ENCODE data around the gene FAM163B.

The FAM163B gene

DNA sequence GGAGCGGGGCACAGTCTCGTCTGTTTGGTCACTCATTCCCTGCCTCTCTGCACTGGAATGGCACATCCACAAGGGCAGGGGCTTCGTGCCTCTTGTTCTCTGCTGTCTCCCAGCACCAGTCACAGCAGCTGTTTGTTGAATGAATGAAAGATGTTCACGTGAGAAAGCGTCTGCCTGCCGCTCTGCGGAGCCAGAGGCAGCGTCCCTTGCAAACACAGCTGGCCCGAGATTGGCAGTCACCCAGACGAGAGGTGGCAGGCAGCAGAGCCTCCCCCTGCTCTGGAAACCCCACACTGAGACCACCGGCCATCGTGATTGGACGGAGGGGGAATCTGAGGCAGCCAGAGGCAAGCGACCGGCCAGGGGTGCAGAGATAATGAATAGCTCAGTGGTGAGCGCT is 6.0 kb upstream of the FAM163B start:
- DNase-seq = no peak

DNA sequence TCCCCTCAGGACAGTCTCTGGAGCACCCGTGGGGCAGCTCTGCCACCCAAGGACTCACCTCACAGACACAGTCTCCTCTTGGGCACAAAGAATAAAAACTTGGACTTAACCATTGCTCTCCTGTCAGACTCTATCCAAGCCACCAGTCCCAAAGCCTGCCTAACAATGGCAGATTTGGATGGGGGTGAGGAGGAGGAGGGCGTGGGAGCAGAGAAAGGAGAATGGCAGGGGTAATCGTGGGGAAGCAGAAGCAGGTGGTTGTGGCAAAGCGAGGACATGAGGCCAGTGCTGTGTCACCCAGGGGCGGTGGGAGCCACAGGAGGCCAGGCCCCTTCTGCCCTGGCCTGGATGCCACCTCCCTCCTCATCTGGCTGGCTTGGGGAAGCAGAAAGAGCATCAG is 5.5 kb upstream of the FAM163B start:
- DNase-seq = no peak

DNA sequence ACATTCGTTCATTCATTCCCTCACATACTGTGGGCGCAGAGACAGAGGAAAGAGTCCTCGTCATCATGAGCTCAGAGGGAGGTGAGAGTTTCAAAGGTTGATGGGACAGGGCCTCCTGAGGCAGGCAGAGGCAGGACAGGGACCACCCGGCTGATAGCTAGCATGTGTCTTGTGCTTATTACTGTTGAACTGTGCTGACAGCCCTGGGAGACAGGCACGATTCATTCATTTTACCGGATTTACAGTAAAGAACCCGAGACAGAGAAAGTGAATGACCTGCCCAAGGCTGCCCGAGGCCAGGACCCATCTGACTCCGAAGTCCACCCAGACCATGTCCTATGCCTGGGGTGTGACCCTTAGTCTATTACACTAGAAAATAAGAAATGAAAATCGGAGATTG is 4.9 kb upstream of the FAM163B start:
- no peak for DNase-seq

DNA sequence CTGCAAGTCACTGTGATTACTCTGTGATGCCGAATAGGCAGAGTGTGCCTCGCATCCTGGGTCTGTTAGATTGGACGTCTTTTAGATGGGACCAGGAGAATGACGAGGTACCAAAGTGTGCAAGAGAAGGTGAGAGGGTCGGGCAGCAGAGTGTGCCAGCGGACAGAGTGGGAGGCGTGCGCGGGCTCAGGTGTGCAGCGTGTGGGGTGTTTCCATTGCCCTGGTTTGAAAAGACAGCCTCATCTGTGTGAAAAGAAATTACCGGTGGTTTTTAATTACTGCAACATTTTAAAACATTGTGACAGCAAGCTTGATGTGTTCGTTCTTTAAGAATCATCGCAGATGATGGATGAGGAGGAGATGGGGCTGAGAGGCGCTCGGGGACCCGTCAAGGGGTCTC is 4.2 kb upstream of the FAM163B start:
- no peak for DNase-seq

DNA sequence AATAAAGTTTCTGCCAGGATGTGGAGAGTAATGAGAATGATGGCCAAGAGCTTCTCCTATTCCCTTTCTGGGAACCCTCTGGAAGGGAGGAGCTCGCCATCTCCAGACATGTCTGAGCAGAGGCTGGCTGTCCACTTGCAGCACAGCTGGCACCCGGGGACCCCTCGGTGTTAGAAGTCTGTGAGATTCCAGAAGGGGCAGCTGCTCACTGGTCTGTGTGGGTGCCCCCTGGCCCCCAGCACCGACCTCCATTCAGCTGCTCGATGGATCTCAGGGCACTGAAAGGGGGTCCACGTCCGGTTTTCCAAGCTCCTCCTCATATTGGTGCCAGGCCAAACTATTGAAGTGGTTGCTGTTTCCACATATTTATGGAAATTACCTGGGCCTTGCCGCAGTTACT is 3.6 kb upstream of the FAM163B start:
- no peak for DNase-seq

DNA sequence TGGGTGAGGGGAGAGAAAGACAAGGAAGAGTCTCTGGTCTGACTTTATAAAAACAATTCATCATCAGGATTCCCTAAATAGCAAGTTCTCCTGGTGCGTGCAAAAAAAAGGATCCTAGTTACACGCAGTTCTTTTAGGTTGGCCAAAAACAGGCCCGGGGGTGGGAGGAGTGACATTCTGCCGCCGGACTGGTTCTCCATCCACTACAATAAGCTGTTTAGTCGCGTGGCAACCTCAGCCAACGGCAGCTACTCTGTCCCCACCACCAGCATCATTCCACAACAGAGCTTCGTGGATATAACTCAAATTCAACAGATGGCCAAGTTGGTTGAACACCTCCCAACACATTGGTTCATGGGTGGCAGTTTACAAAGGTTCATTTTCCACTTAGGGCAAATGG is 2.9 kb upstream of the FAM163B start:
- no peak for DNase-seq

DNA sequence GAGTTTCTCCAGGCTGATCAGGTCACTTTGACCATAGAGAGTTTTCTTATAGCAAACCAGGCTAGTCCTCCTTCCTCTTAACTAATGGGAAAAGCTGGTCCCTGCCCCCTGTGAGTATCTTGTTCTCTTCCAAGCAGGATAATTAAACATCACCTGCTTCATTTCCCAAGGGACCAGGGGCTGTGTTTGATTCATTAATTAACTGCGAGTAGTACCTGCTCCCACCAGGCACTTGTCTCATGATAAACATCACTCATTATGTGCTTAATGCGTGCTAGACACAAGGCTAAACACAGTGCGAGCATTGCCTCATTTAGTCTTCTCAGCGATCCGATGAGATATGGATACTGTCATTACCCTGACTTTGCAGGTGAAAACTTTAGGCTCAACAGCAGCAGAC is 1.7 kb upstream of the FAM163B start:
- DNase-seq = no peak

DNA sequence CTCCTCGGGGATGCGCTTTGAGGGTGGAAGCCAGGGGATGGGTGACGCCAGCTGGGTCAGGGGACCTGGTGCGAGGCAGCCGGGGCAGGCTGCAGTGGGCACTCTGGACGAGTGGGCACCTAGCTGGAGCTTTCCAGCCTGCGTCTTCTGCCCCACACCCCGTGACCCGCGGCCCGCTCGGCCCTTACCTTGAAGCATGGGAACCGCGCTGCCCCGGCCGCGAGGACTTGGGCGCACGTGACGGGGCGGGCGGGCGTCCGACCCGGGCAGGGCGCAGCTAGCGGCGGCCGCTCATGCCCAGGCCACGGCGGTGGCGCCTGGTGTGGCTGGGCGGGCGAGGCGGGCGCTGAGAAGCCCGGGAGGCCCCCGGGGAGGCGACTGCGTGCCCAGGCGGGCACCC is 300 bp downstream of the FAM163B start:
- DNase-seq = no peak

DNA sequence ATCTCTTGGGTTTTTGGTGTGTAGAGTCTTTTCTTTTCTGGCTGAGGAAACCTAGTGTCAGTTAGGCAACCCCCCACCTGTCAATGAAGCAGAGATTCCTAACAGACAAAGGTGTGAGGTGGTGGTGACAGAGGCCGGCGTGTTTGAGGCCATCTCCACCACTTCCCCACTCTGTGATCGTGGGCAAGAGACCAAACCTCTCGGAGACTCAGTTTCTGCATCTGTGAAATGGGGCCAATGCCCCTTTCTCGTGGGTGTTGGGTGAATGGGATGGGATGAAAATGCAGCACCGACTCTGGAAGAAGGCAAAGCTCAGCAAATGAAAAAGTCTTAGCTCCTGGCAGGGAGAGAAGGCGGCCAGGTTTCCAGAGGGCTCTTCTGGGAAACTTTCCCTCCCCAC is 807 bp downstream of the FAM163B start:
- no peak for DNase-seq

DNA sequence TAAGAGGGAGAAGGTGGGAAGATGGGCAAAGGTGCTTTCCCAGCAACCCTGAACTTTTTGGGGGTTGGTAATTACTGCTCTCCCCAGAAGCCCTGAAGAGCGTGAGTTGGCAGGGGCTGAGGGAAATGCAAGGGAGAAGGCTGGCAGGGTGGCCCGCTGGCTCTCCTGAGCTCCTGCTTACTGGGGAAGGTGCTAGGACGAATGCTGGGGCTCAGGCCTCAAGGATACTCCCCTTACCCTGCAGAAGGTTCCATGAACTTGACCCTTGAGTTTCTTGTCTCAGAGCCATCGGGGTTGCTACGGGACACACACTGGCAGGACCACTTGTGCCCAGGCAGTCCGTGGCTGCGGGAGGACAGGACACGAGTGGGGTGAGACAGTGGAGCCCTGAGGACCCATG is 1.2 kb downstream of the FAM163B start:
- DNase-seq = no peak

DNA sequence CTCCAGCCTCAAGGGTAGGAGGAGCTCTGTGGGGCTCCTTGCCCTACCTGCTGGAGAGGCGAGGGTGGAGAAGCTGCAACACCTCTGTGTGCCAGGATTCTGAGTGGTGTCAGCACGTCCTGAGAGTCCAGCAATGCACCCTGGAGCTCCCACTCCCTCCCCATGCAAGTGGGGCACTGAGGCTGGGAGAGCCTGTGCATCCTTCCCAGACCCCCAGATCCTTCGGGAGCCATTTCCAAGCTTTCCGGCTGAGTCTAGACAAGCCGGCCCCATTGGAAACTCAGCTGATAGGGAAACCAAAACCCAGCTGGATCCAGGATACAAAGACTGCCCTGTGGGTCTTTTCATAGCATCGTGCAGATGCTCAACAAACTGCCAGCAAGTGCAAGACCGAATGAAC is 1.8 kb downstream of the FAM163B start:
- DNase-seq = no peak

DNA sequence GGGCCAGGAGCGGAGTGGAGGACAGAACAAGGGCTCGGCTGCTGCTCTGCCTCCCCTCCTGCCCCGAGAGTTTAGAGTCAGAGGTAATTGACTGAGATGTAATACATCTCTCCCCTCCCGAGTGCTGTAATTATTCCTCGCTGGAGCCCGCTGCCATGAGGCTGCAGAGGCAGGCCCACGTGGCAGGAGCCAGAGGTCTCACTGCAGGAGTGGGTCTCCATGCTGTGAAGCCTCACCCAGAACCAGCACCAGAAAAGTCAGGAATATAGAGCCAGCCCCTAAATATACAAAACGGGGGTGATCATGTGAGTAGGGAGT is 2.5 kb downstream of the FAM163B start:
- no peak for DNase-seq

DNA sequence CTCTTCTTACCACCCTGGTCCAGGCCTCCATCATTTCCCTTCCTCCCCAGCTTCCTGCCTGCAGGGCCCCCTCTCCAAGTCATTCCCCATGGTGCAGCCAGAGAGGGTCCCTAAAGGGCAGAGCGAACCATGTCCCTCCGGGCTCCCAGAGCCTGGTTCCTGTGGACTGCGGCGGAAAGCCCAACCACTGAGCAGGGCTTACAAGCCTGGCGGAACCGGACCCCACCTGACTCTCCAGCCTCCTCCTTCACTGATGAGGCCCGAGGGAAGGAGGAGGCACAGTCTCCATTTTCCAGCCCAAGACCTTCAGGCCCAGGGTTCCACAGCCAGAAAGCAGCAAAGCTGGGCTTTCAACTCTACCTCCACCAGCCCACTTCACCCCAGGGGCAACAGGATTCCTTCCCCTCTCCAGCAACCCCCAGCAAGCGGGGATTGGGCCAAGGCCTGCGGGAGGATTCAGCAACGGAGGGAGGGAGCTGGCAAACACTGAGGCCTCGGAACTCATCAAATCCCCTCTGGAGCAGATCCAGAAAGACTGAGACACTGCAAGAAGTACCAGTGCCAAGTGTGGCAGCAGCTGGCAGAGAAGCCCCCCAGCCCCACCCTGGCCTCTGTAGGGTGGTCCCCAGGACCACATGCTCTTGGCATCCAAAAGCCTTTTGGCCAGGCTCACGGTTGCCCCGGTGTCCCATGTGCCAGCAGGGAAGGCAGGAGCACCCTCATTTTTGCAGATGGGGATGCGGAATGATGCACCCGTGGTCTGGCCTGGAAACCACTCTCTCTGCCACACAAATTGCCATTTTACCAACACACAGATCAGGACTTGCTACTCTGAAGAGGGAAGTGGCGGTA is 3.1 kb downstream of the FAM163B start:
- DNase-seq = no peak

DNA sequence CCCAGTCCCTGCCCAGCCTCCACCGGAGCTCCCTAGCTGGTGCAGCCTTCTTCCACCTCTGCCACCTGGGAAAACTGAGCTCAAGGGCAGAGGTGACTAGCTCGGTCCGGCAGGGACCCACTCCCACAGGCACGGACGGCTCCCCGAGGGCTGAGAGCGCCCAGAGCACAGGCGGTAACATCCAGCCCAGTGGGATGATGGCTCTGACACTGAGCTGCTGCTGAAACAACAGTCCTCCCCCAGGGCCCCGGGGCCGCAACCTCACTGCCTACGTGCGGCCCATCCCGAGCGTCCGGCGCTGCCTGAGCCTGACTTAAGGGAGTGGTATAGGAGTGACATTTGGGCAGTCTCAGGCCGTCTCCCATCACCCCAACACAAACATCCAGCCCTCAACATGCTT is 3.7 kb downstream of the FAM163B start:
- DNase-seq = no peak

DNA sequence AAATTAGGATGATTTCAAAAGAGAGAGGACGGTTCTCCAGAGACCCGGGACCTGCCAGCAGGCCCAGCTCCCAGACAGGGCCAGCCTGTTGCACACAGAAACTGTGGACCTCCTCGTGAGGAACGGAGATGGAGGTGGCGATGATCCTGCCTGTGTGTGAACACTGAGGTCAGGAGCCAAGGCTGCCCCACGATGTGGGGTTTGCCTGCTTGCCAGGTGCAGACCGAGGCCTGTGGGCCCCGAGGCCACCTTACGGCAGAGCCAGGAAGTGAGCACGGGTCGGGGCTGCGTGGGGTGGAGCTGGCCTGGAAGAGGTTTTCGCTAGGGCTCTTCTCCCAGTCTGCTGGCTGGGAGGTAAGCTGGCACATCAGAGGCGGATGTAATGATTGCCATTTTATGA is 4.3 kb downstream of the FAM163B start:
- no peak for DNase-seq

DNA sequence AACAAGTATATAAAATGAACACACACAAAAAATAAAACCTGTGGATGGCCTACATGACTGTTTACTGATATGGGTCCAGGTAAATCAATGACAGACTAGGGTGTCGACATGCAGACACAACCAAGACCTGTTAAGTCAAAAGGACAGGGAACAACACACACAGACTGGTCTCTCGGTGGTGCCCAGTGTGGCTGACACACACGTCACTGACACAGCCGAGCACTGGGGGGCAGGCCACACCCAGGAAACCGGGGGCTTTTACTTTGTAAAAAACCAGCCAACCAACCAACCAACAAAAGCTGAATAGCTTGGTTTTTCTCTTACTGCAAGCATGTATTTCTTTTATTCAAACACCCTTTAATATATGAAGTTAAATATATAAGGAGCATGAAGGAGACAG is 5.0 kb downstream of the FAM163B start:
- no peak for DNase-seq

DNA sequence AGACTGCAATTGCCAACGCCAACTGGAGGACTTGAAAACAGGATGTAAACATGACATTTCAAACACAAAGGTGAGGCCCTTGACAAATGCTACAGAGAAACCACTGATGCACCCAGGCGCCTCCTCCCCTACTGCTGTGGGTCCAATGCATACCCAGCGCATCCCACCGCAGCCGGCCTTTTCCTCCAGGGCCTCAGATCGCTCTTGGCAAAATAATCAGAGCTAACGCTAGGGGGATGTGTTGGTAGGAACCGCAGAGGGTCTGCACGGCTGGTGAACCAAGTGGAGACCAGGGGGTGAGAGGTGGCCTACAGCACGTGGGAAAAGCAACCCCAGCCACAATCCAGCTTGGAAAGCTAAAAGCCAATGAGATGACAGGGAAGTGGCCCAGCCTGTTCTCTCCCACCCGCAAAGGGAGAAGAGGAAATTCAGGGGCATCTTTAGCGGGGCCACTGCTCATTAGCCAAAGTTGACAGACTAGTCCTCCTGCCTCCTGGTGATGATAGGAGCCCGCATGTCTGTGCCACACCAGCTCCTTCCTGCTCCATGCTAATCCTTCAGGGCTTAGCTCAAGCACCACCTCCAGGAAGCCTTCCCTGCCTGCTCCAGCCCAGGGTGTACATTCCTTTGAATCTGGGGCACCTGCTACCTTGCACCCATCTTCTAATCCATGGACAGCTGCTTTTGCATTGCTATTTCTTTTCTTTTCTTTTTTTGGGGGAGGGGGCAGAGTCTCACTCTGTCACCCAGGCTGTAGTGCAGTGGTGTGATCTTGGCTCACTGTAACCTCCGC is 5.9 kb downstream of the FAM163B start:
- DNase-seq = no peak

DNA sequence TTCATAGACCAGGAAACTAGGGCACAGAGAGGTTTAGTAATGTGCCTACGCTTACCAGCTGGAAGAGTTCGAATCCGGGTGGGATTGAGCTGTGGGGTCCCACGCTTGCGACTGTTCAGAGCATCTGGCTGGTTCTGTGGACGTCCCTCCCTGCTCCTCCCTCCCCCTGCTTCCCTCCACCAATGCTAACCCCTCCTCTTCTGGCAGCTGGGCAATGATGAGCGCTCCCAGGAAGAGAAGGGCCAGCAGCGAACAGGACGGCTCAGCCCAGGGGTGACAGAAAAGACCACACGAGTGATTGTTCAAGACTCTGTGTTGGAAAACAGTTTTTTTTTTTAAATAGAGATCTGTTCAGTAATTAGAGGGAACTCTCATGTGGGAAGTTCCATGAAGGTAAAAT is 6.9 kb downstream of the FAM163B start:
- DNase-seq = no peak

DNA sequence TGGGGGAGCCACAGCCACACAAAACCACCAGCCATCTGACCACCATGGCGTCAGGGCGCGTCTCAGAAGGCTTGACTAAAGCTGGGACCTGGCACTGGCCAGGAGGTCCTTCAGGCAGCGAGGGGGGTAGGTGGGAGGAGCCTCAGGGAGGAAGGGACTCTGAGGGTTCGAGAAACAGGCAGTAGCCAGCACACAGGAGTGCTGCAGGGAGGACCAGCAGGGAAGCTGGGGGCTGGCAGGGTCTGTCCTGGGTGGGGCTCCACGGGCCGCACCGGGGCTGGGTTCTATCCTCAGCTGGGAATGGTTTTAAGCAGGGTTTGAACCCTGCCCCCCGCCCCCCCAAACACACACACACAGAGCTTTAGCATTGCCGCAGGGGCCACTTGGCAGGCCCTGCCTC is 7.4 kb downstream of the FAM163B start:
- DNase-seq = no peak

DNA sequence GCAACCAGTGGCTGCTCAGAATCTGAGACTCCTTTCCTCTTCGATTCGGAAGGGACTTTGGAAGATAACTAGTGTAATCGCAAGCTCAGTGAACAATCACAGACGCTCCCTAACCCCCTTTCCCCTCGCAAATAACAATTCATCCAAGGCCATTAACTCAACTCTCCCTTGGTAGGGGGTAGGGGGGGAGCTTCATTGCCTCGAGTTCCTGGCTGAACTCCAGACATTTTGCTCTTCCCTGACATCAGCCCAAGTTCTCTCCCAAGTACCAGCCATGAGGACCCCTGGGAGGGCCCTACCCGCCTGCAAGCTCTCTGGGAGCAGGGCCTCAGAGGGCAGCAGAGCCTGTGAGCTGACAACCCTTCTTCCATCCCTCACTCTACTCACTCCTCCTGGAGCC is 8.4 kb downstream of the FAM163B start:
- no peak for DNase-seq

DNA sequence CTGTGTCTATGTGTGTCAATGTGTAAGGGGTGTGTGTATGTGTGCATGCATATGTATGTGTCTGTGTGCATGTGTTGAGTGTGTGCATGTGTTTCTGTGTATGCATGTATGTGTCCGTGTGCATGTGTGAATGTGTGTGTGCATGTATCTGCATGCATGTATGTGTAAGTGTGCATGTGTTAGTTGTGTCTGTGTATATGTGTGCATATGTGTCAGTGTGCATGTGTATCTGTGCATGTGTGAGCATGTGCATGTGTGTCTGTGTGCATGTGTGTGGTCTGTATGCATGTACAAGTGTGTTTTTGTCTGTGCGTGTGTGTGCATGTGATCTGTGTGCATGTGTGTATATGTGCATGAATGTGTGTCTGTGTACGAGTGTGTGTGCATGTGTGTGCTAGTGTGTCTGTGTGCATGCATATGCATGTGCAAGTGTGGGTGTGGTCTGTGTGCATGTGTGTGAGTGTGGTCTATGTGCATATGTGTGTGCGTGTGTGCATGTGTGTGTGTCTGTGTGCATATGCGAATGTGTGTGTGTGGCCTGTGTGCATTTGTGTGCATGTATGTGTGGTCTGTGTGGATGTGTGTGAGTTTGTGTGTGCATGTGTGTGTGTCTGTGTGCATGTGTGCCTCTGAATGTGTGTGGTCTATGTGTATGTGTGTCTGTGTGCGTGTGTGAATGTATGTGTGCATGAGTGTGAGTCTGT is 9.6 kb downstream of the FAM163B start:
- DNase-seq = no peak

DNA sequence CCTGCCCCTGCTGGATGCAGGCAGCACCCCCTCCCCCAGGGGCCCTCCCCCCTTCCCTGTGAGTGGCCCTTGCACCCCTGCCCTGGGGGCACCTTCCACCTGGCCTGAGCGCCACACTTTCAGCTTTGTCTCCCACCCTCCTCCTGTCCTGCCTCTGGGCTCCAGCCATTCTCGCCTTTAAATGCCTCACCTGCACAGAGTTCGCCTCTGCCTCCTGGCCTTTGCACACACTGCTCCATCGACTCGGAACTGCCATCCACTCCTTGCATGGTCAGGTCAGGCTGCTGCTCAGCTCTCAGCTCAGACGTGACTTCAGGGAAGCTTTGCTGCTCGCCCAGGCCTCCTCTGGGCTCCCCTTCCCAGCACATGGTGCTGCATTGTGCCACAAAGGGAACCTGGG is 10.2 kb downstream of the FAM163B start:
- no peak for DNase-seq

DNA sequence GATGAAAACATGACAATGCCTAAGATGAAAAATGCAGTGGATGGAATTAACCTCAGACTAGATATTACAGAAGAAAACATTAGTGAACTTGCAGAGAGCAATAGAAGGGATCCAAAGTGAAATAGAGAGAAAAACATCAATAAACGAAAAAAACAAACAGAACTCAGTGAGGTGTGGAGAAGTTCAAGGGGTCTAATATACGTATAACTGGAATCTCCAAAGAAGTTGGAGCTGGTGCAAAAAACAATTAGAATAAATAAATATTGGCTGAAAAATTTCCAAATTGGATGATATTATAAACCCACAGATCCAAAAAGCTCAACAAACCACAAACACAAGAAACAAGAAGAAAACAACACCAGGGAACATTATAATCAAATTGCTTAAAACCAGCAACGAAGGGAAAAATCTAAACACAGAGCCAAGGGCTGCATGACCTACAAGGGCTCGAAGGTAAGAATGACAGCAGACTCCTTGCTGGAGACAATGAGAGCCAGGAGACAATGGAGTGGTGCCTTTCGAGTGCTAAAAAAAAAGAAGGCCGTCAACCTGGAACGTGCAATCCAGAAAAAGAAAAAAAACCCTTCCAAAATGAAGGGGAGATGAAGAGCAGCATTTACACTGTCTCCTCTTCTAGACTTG is 11.8 kb downstream of the FAM163B start:
- DNase-seq = no peak

DNA sequence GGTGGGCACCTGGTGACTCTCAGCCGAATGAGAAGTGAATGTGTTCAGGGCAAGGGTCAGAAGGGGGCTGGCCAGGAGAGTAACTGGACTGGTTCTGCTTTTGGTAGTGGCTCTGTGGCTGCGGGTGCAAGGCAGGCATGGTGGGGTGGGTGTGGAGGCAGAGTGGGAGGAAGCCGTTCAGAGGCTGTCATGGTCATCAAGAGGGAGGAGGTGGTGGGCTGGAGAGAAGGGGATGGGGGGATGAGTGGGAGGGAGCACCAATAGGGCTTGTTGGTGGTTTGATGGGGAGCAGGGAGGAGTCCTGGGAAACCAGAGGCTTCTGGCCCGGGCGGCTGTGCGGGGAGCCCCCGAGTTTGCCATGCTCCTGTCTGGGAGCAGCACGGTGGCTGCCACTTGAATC is 13.3 kb downstream of the FAM163B start:
- no peak for DNase-seq
